ENCODE measurements around the gene KRT79. TPM values are rescaled to one million over a fixed set of nuclear protein-coding genes. Genes with fewer than 3 reads are reported as not detected.

KRT79 gene
- total RNA-seq, 8 experiments from 2014 or later: 0.32 to 0.90 TPM; not detected in 6

DNA sequence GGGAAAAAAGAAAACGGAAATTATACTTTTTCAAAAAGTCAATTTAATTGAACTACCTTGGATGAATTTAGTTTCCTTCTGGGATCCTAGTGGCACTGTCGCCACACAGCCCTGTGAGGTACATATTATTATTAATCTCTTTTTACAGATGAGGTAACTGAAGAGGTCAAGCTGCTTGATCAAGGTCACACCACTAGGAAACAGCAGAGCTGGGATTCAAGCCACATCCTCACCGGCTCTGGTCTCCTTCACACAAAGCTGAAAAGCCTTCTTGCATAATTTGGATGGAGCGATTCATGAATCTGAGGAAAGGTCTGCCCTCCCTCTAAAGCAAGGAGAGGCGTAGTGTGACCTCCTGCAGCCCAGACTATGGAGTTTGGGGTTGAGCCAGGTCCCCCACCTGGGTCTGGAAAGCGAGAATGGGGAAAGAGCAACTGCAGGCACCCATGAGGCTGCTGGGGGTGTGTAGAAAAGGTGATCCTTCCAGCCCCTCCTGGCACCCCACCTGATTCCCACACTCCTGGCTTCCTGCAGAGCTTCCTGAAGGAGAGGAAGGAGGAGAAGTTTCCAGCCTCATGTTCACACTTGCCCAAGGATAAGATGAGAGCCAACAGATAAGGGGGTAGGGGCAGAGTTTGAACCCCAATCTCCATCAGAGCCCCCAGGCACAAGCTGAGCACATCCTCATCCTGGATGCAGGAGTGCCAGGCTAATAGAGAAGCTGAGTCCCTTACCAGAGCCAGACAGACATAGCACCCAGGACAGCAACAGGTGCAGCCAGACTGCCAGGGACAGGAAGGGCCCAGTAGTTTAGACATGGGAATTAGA, 3.9 kb upstream of the KRT79 start:
- ATAC-seq (replicated peaks in 6 of 8): peak in 2 of 8 experiments; percentile 5 to 7
- H3K27ac ChIP-seq: no peak overlapping the region
- H3K4me3 ChIP-seq: no peak overlapping the region
- H3K4me1 ChIP-seq (replicated peaks in 1 of 2): peaks cover 0 to 5% of the 10 kb centered on the region in 2 donors
- in situ Hi-C loops (cut with MboI; ENCODE audit: low pct_unique_long_range_greater_than_20kb in 2 of 9, low sequenced_read_pairs in 9 of 9, unreplicated experiment in 9 of 9): no loop called here
- WGBS, 10 experiments: 67 to 100% (median 76%) methylated on average over 1 to 6 of the region's 6 CpGs; no CpG with 5 or more reads in 4 of the 10 experiments

GRCh38 chr12:52837413-52837741, 3.3 kb upstream of the KRT79 start:
- peak in 4 of 8 experiments; percentile 50 to 99 (median 81) for ATAC-seq (replicated peaks in 6 of 8)
- H3K27ac ChIP-seq: no peak overlapping the region
- H3K4me1 ChIP-seq (replicated peaks in 1 of 2): peaks cover 0 to 5% of the 10 kb centered on the region in 2 donors
- 60 to 82% (median 72%) methylated on average over 1 to 7 of the region's 9 CpGs; no CpG with 5 or more reads in 6 of the 10 experiments for WGBS, 10 experiments
- in situ Hi-C loops (cut with MboI; ENCODE audit: low pct_unique_long_range_greater_than_20kb in 2 of 9, low sequenced_read_pairs in 9 of 9, unreplicated experiment in 9 of 9): no loop called here
- no peak overlapping the region for H3K4me3 ChIP-seq

DNA sequence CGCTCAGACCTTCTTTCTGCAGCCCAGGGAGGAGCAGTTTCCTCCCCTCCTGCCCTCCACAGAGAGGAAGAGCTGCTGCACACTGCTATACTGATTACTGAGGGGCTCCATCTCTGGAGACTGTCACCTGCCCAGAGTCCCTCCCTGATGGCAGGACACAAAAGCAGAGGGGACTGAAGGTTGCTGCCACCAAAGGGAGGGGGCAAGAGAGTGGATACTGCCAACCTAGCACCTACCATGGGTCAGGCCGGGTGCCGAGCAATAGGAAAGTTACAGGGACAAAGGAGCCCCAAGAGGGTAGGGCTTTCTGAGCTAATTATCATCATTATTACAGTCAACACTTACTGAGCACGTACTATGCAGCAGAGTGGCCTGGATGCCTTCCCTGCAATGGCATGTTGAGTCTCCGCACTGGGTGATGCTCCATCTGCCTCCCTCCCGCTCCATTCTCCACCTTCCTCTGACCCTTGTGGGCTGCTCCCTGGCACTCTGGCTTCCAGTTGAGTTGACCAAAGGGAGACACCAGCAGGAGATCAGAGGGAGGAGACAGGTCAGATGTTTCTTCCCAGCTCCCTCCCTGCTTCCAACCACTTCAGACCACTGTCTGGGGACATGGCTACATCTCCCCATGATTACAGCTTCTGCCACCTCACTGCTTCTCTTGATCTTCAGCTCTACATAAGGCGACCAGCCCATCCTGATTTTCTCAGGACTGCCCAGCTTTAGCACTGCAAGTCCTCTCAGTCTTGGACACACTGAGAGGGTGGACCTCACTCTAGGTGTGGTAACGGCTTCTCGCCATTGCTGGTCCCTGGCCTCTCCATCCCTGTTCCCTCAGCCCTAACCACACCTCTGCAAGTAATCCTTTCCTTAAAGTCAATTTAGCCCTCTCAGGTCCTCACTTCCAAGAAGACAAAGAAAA, 2.6 kb upstream of the KRT79 start:
- peak in 3 of 8 experiments; percentile 7 to 78 (median 65) for ATAC-seq (replicated peaks in 6 of 8)
- H3K27ac ChIP-seq: no peak overlapping the region
- H3K4me3 ChIP-seq: no peak overlapping the region
- peaks cover 0 to 5% of the 10 kb centered on the region in 2 donors for H3K4me1 ChIP-seq (replicated peaks in 1 of 2)
- 47 to 100% (median 93%) methylated on average over 2 to 7 of the region's 9 CpGs; no CpG with 5 or more reads in 3 of the 10 experiments for WGBS, 10 experiments
- in situ Hi-C loops (cut with MboI; ENCODE audit: low pct_unique_long_range_greater_than_20kb in 2 of 9, low sequenced_read_pairs in 9 of 9, unreplicated experiment in 9 of 9): no loop called here

GRCh38 chr12:52836042-52836466, 1.9 kb upstream of the KRT79 start:
- peak in 2 of 8 experiments; percentile 71 to 84 for ATAC-seq (replicated peaks in 6 of 8)
- in situ Hi-C loops (cut with MboI; ENCODE audit: low pct_unique_long_range_greater_than_20kb in 2 of 9, low sequenced_read_pairs in 9 of 9, unreplicated experiment in 9 of 9): no loop called here
- Histone ChIP-seq H3K4me3 (no peak overlapping the region), H3K4me1 (replicated peaks in 1 of 2) (peaks cover 0 to 5% of the 10 kb centered on the region in 2 donors), H3K27ac (no peak overlapping the region)
- 58 to 65% methylated on average over 3 to 4 of the region's 7 CpGs; no CpG with 5 or more reads in 8 of the 10 experiments for WGBS, 10 experiments

DNA sequence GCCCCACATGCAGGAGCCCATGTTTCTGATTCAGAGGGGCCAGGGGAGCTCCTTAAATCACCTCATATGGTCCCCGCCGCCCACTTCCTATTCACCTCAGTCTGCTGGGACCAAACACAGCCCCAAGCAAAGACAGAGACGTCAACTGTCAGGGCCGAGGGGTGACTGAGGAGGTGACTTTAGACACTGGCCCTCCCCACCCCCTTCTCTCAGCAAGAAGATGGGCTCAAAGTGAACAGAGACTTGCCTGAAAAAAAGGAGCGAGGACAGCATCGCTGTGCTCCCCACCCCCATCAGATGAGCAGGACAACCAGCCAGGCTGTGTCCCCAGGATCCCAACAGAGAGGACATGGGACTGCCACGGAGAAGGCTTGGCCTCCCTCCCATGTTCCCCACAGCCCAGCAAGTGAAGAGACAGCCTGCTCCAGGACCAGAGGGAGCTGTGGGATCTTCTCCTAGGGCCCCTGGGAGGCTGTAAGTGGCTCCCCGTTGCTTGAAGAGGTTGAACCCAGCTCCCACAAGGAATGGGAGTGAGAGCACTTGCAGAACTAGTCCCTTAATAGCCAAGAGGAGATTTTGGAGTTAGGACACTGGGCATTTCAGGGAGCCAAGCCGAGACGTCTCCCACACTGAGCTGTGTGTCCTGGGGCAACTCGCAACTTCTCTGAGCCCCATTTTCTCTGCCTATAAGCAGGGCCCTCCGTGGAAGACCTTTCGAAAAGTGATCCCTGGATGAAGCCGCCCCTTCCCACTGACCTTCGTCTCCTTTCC, 1.3 kb upstream of the KRT79 start:
- no peak overlapping the region for H3K4me3 ChIP-seq
- ATAC-seq (replicated peaks in 6 of 8): no peak
- H3K27ac ChIP-seq: no peak overlapping the region
- 51 to 90% (median 72%) methylated on average over 2 to 9 of the region's 15 CpGs; no CpG with 5 or more reads in 4 of the 10 experiments for WGBS, 10 experiments
- in situ Hi-C loops (cut with MboI; ENCODE audit: low pct_unique_long_range_greater_than_20kb in 2 of 9, low sequenced_read_pairs in 9 of 9, unreplicated experiment in 9 of 9): no loop called here
- peaks cover 0 to 5% of the 10 kb centered on the region in 2 donors for H3K4me1 ChIP-seq (replicated peaks in 1 of 2)

GRCh38 chr12:52834727-52835001, 553 bp upstream of the KRT79 start:
- H3K4me1 ChIP-seq (replicated peaks in 1 of 2): peaks cover 0 to 5% of the 10 kb centered on the region in 2 donors
- no peak for ATAC-seq (replicated peaks in 6 of 8)
- H3K4me3 ChIP-seq: no peak overlapping the region
- WGBS, 10 experiments: 0 to 50% (median 20%) methylated on average over 1 of the region's 4 CpGs; no CpG with 5 or more reads in 7 of the 10 experiments
- in situ Hi-C loops (cut with MboI; ENCODE audit: low pct_unique_long_range_greater_than_20kb in 2 of 9, low sequenced_read_pairs in 9 of 9, unreplicated experiment in 9 of 9): no loop called here
- H3K27ac ChIP-seq: no peak overlapping the region

- no peak overlapping the region for H3K4me3 ChIP-seq
- no peak overlapping the region for H3K27ac ChIP-seq
- ATAC-seq (replicated peaks in 6 of 8): no peak
- H3K4me1 ChIP-seq (replicated peaks in 1 of 2): no peaks in the 10 kb centered on the region
- 75 to 100% (median 85%) methylated on average over 1 to 7 of the region's 20 CpGs; no CpG with 5 or more reads in 1 of the 10 experiments for WGBS, 10 experiments
- in situ Hi-C loops (cut with MboI; ENCODE audit: low pct_unique_long_range_greater_than_20kb in 2 of 9, low sequenced_read_pairs in 9 of 9, unreplicated experiment in 9 of 9): no loop called here
Observed at GRCh38 chr12:52832985-52833905, 866 bp downstream of the KRT79 start.

- in situ Hi-C loops (cut with MboI; ENCODE audit: low pct_unique_long_range_greater_than_20kb in 2 of 9, low sequenced_read_pairs in 9 of 9, unreplicated experiment in 9 of 9): no loop called here
- WGBS, 10 experiments: 0 to 80% (median 67%) methylated on average over 1 to 3 of the region's 3 CpGs; no CpG with 5 or more reads in 1 of the 10 experiments
Observed at GRCh38 chr12:52832451-52832850, 1.7 kb downstream of the KRT79 start.

GRCh38 chr12:52831251-52831650, 2.9 kb downstream of the KRT79 start:
- Histone ChIP-seq H3K4me3 (no peak overlapping the region), H3K27ac (no peak overlapping the region), H3K4me1 (replicated peaks in 1 of 2) (no peaks in the 10 kb centered on the region)
- no peak for ATAC-seq (replicated peaks in 6 of 8)
- in situ Hi-C loops (cut with MboI; ENCODE audit: low pct_unique_long_range_greater_than_20kb in 2 of 9, low sequenced_read_pairs in 9 of 9, unreplicated experiment in 9 of 9): no loop called here
- whole genome bisulfite sequencing, 10 experiments: 20 to 100% (median 70%) methylated on average over 1 to 5 of the region's 7 CpGs; no CpG with 5 or more reads in 6 of the 10 experiments

More at GRCh38 chr12:52832451-52832850, 1.7 kb downstream of the KRT79 start:
- no peak overlapping the region for H3K27ac ChIP-seq
- H3K4me1 ChIP-seq (replicated peaks in 1 of 2): no peaks in the 10 kb centered on the region
- no peak overlapping the region for H3K4me3 ChIP-seq
- no peak for ATAC-seq (replicated peaks in 6 of 8)

DNA sequence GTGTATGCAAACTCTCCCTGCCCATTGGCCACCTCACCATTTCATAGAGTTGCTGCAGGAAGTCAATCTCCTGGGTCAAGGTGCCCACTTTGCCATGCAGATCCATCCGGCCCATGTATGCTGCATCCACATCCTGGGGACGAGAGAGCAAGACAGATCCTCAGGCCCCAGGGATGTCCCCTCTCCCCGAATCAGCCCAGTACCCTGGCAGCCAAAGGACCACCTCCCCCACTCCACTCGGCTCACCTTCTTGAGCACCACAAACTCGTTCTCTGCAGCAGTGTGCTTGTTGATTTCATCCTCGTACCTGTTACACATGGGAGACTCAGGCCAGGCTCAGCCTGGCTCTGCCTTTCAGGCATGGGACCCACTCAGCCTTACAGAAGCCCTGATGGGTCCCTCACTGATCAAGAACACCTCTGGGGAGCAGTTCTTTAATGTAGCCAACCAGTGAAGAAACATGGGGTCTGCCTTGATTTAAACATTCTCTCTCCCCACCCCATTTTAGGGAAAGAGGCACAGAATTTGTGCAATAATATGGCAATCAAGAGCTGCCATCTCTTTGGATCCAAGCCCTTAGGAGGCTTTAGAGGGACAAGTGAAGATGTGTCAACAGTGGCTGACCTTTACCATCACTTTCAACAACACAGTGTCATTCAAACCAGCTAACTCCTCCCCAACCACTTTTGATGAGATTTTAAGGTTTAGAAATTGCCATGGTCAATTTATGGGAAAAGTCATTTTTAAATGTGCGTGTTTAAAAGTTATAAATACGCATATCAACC, 3.9 kb downstream of the KRT79 start:
- Histone ChIP-seq H3K4me1 (replicated peaks in 1 of 2) (no peaks in the 10 kb centered on the region), H3K27ac (no peak overlapping the region), H3K4me3 (no peak overlapping the region)
- in situ Hi-C loops (cut with MboI; ENCODE audit: low pct_unique_long_range_greater_than_20kb in 2 of 9, low sequenced_read_pairs in 9 of 9, unreplicated experiment in 9 of 9): no loop called here
- WGBS, 10 experiments: 33 to 83% (median 63%) methylated on average over 1 to 6 of the region's 8 CpGs; no CpG with 5 or more reads in 1 of the 10 experiments
- ATAC-seq (replicated peaks in 6 of 8): no peak

DNA sequence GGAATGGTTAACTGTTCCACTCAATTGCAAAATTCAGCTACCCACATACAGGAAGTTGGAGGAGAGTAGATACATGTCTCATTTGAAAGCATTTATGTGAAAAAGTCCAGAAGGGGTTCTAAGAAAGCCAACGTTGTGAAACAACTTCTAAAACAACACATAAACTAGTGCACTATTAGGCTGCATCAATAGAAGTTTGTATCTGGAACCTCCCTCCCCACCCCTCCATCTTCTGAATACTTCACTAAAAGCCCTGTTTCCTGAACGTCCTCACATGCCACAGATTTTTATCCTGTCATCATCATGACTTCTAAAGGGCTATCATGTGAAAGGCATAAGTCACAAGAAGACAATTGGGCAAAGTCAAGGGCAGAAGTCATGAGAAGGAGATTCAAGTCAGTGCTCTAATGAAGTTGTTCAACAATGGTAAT, 5.5 kb downstream of the KRT79 start:
- 0 to 71% (median 4%) methylated on average over 1 to 2 of the region's 2 CpGs; no CpG with 5 or more reads in 3 of the 10 experiments for WGBS, 10 experiments
- in situ Hi-C loops (cut with MboI; ENCODE audit: low pct_unique_long_range_greater_than_20kb in 2 of 9, low sequenced_read_pairs in 9 of 9, unreplicated experiment in 9 of 9): no loop called here
- ATAC-seq (replicated peaks in 6 of 8): no peak
- H3K27ac ChIP-seq: no peak overlapping the region
- H3K4me1 ChIP-seq (replicated peaks in 1 of 2): no peaks in the 10 kb centered on the region
- H3K4me3 ChIP-seq: no peak overlapping the region

Measured in motor neuron (in vitro differentiated cells).